Spinal cord (tissue), 10 donors: ENCODE measurements around the gene MMP24OS. TPM values are rescaled to one million over a fixed set of nuclear protein-coding genes. Genes with fewer than 3 reads are reported as not detected.

Source experiments
- DNase-seq, 6 donors: peaks; one replicate each; pipeline versions ENCODE4 v3.0.0 to v3.0.0-alpha.2; 2013 to 2015; ENCODE audit warnings: low spot score in 6 of 6, low read depth in 4 of 6
- H3K27ac ChIP-seq: one replicate; pipeline ENCODE4 v1.5.1; 2013; ENCODE audit warnings: low read depth, low read length, control low read depth
- H3K27me3 ChIP-seq: one replicate; pipeline ENCODE4 v1.6.1; 2013; ENCODE audit warnings: low read length; ENCODE audit not compliant: control insufficient read depth, insufficient read depth
- H3K36me3 ChIP-seq: one replicate; pipeline ENCODE4 v1.6.1; 2013; ENCODE audit warnings: low read length; ENCODE audit not compliant: control insufficient read depth, insufficient read depth
- H3K4me1 ChIP-seq: one replicate; pipeline ENCODE4 v1.6.1; 2013; ENCODE audit warnings: low read length; ENCODE audit not compliant: control insufficient read depth, insufficient read depth
- H3K4me3 ChIP-seq: one replicate; pipeline ENCODE4 v1.5.1; 2013; ENCODE audit warnings: low read depth, low read length, control low read depth
- H3K9me3 ChIP-seq: one replicate; pipeline ENCODE4 v1.6.1; 2013; ENCODE audit warnings: low read length; ENCODE audit not compliant: control insufficient read depth, insufficient read depth
- WGBS: methylation state at CpG from one replicate; pipeline ENCODE4 v1.1.5; 2013; ENCODE audit warnings: missing lambda C conversion rate; ENCODE audit not compliant: insufficient coverage; 5-methylcytosine and 5-hydroxymethylcytosine counted together
- polyA plus RNA-seq, 2 donors: library from polyadenylated mRNA; unstranded; fragments of 120-200 nt; gene quantifications; one replicate each; pipeline ENCODE4 v1.2.1, GENCODE V29; 2013; ENCODE audit not compliant: insufficient read length in 2 of 2
- total RNA-seq, 2 donors: library from RNA; depleted of rRNA in 1 of 2; stranded (reverse); fragments of 120-200 nt in 1 of 2; fragments of >200 nt in 1 of 2; gene quantifications; one replicate each; pipeline versions ENCODE4 v1.2.3 to v1.2.4, GENCODE V29; 2013 to 2014
- donor health status: healthy.

MMP24OS gene
- total and polyA plus RNA-seq, 4 donors, result 10.1 to 70.6 (median 42.8) TPM

- no peaks in the 10 kb centered on the region for H3K4me1 ChIP-seq
- 76% methylated on average over 21 of the region's 23 CpGs for WGBS
Observed at GRCh38 chr20:35292504-35293285, 14.8 kb upstream of the MMP24OS start.

DNA sequence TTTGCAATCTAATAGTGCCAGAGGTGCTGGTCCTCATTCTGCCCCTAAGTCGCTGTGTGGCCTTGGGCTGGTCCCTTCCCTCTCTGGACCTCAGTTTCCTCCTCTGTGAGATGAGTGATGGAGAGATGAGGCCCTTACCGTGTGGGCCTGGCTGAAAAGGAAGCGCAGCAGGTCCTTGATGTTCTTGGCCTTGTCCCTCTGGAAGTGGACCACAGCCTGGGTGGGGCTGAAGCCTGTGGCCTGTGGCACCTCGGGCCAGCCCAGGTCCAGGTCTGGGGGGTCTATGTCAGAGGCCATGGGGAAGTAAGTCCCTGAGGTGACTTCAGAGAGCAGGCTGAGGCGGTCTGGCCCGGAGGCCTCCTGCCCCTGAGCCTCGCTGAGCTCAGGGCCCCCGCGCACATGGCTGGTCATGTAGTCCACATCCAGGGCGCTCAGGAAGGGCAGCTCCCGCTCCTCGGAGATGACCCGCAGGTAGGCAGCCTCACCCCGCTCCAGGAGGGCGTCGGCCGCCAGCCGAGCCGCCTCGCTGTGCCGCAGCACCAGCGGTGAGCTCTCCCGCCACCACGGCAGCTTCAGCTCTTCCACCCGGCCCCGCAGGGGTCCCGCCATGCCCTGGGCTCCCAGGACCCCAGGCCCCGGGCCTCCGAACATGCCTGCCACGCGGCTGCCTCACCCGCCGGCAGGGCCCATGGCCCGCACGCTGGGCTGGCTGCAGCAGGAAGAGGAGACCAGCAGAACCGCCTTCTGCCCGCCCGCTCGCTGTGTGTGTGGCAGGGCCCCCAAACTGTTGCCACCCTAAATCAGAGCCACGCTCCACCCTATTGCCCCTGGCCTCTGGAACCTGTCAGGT is 14.0 kb upstream of the MMP24OS start, which contains the start of gene FAM83C:
Gene FAM83C (minus strand): TSS at position 772 of the 850 bp plus-strand sequence. CDS start 121 bp downstream, at position 651.
- DNase-seq, result no peak
- H3K4me1 ChIP-seq, result no peaks in the 10 kb centered on the region
- no peaks in the 10 kb centered on the region for H3K27me3 ChIP-seq
- H3K4me3 ChIP-seq, result no peak within 1 kb of the TSS
- 79% methylated on average over 40 of the region's 40 CpGs for WGBS
- no peaks in the 10 kb centered on the region for H3K36me3 ChIP-seq
- no peak within 1 kb of the TSS for H3K27ac ChIP-seq
- H3K9me3 ChIP-seq, result no peaks in the 10 kb centered on the region

More at GRCh38 chr20:35292504-35293285, 14.8 kb upstream of the MMP24OS start:
- Histone ChIP-seq H3K36me3 (no peaks in the 10 kb centered on the region), H3K4me3 (no peak overlapping the region), H3K27ac (no peak overlapping the region), H3K27me3 (no peaks in the 10 kb centered on the region), H3K9me3 (no peaks in the 10 kb centered on the region)
- no peak for DNase-seq

DNA sequence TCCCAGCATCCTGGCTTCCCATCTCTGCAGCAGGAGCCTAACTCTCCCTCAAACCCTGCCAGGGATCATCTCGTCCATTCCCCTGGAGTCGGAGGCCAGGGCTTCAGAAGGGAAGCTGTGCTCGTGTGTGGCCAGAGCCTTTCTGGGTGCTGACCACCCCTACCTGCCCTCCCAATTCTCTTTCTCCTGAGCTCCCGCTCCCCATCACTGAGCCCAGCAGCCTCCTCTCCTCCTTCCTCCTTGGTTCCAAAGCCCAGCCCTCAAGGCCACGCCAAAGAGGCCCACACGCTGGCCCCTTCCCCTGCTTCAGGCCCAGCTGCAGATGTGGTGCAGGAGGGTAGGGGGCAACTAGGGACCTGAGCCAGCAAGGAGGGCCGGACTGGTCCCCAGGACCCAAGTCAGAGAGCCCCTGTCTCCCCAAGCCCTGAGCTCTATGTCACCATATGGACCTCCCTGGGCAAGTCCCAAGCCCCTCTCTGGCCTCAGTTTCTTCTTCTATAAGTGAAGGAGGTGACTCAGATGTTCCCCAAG is 13.0 kb upstream of the MMP24OS start:
- 82% methylated on average over 4 of the region's 7 CpGs for WGBS
- no peak overlapping the region for H3K4me3 ChIP-seq

DNA sequence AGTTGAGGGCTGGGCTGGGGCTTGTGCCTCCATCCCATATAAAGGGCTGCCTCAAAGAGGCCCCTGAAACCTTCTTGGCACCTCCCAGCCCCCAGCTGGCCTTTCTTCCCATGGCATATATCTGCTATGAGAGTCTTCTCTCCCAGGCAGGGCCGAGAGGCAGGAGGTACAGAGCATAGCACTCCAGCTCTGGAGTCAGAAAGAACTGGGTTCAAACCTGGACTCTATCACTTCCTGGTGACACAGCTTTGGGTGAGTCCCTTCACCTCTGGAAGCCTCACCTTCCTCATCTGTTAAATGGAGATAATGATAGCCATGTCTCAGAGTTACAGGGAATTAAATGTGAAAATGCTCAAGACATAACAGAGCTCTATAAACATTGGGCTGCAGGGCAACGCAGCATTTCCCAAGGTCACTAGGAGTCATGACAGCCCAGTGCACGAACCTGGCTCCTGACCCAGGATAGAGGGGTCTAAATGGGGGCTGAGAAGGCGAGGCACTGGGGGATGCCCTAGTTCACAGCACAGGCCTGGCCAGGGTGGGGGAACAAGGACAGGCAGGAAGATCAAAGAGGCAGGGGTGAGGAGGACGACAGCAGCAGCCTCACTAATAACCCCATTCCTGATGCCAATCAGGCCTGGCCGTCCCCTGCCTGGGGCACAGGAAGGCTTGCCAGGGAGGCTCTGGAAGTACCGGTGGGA is 12.4 kb upstream of the MMP24OS start:
- Histone ChIP-seq H3K27me3 (no peaks in the 10 kb centered on the region), H3K4me1 (peaks cover 2% of the 10 kb centered on the region), H3K36me3 (no peaks in the 10 kb centered on the region), H3K9me3 (no peaks in the 10 kb centered on the region), H3K4me3 (no peak overlapping the region), H3K27ac (no peak overlapping the region)
- no peak for DNase-seq
- 69% methylated on average over 7 of the region's 7 CpGs for WGBS

More for the DNA sequence above, 13.0 kb upstream of the MMP24OS start:
- Histone ChIP-seq H3K27ac (no peak overlapping the region), H3K4me1 (no peaks in the 10 kb centered on the region), H3K9me3 (no peaks in the 10 kb centered on the region), H3K27me3 (no peaks in the 10 kb centered on the region), H3K36me3 (no peaks in the 10 kb centered on the region)
- DNase-seq, result no peak

GRCh38 chr20:35288325-35289060 is 10.6 kb upstream of the MMP24OS start:
- WGBS, result 82% methylated on average over 15 of the region's 19 CpGs
- Histone ChIP-seq H3K36me3 (peaks cover under 1% of the 10 kb centered on the region), H3K4me3 (no peak overlapping the region), H3K27me3 (no peaks in the 10 kb centered on the region), H3K9me3 (no peaks in the 10 kb centered on the region), H3K4me1 (peaks cover 14% of the 10 kb centered on the region), H3K27ac (no peak overlapping the region)
- DNase-seq, result no peak

DNA sequence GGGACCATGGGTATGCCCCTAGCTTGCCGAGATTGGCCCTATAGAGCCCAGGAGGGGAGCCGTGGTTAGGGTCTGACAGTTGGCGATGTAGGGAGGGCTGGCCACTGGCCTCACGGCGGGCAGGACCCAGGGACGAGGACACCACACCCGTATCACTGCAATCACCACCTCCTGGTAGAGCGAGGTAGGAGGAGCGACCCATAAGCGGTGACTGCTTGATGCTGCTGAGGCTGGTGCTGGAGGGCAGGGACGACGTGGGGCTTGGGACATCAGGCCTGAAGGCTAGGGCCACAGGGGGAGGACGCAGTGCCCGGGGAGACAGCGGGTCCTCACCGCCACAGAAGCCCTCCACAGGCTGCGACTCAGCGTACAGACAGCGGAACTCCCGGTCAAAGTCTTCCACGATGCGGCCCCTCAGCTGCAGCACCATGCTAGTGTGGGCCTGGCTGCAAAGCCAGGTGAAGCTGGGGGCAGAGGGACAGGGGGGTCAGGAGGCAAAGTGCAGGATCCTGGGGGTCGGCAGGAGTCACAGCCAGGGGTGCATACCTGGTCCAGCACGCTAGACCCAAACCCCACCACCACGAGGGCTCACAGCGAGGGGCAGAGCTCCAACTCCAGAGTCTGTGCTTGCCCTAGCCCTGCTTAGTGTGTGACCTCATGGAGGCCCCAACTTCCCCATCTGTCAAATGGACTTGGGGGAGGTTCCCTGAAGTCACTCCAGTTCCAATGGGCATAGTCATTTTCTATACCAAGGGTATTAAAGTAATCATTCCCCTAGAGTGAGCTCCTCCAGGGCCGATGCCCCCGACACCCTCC is 9.8 kb upstream of the MMP24OS start:
- DNase-seq, result no peak
- WGBS, result 87% methylated on average over 18 of the region's 28 CpGs
- peaks cover 16% of the 10 kb centered on the region for H3K4me1 ChIP-seq
- no peaks in the 10 kb centered on the region for H3K27me3 ChIP-seq
- no peaks in the 10 kb centered on the region for H3K9me3 ChIP-seq
- no peak overlapping the region for H3K4me3 ChIP-seq
- H3K36me3 ChIP-seq, result peaks cover 6% of the 10 kb centered on the region
- no peak overlapping the region for H3K27ac ChIP-seq

GRCh38 chr20:35286899-35287508 is 9.1 kb upstream of the MMP24OS start:
- Histone ChIP-seq H3K4me3 (no peak overlapping the region), H3K4me1 (peaks cover 16% of the 10 kb centered on the region), H3K9me3 (no peaks in the 10 kb centered on the region), H3K36me3 (peaks cover 12% of the 10 kb centered on the region), H3K27ac (no peak overlapping the region), H3K27me3 (no peaks in the 10 kb centered on the region)
- 87% methylated on average over 15 of the region's 17 CpGs for WGBS
- no peak for DNase-seq
